ENCODE results near the gene GET4. TPM values are rescaled to one million over a fixed set of nuclear protein-coding genes. Genes with fewer than 3 reads are reported as not detected.

The GET4 gene
- total RNA-seq, 4 donors from 2014 or later: 6.1 to 39.4 (median 26.7) TPM

GRCh38 chr7:900331-901040 is 24.1 kb downstream of the GET4 start:
- Histone ChIP-seq H3K4me3 (no peak overlapping the region), H3K27ac (no peak overlapping the region), H3K36me3 (no peaks in the 10 kb centered on the region), H3K27me3 (no peaks in the 10 kb centered on the region), H3K9me3 (no peaks in the 10 kb centered on the region), H3K4me1 (peaks cover 0 to 13% of the 10 kb centered on the region in 2 donors)
- no peak for TF ChIP-seq CTCF (IDR thresholded peaks at IDR 0.05)
- no peak for TF ChIP-seq POLR2A (IDR thresholded peaks at IDR 0.05)
- intact Hi-C loops (cut with DNase I; ENCODE audit: low total_unique reads): no loop called here
- no peak for DNase-seq

DNA sequence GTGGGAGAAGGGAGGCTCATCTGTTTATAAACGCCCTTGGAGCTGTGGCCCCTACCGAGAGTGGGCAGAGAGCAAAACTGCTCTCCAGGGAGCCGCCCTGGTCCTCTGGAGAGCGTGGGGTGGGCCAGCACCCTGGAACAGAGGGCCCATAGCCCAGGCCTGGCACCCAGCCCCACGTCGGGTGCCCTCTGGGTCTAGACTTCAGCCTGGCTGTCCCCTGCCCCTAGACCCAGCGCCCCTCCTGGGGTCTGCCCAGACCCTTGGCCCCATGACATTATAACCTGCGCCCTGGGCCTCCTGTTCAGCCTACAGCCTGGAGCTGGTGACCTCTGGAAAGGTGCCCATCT is 24.7 kb downstream of the GET4 start:
- Histone ChIP-seq H3K9me3 (no peaks in the 10 kb centered on the region), H3K27me3 (no peaks in the 10 kb centered on the region), H3K4me3 (no peak overlapping the region), H3K36me3 (no peaks in the 10 kb centered on the region), H3K27ac (no peak overlapping the region), H3K4me1 (peaks cover 0 to 13% of the 10 kb centered on the region in 2 donors)
- intact Hi-C loops (cut with DNase I; ENCODE audit: low total_unique reads): no loop called here
- DNase-seq: no peak
- TF ChIP-seq CTCF (IDR thresholded peaks at IDR 0.05) (no peak), POLR2A (IDR thresholded peaks at IDR 0.05) (no peak)

GRCh38 chr7:901388-902154 is 25.2 kb downstream of the GET4 start:
- Histone ChIP-seq H3K36me3 (no peaks in the 10 kb centered on the region), H3K9me3 (no peaks in the 10 kb centered on the region), H3K27me3 (no peaks in the 10 kb centered on the region), H3K27ac (no peak overlapping the region), H3K4me3 (no peak overlapping the region), H3K4me1 (peaks cover 0 to 13% of the 10 kb centered on the region in 2 donors)
- intact Hi-C loops (cut with DNase I; ENCODE audit: low total_unique reads): no loop called here
- DNase-seq: peak; percentile 43 to 56
- TF ChIP-seq POLR2A (IDR thresholded peaks at IDR 0.05) (no peak), CTCF (IDR thresholded peaks at IDR 0.05) (no peak)

GRCh38 chr7:902996-903395 is 26.6 kb downstream of the GET4 start:
- intact Hi-C loops (cut with DNase I; ENCODE audit: low total_unique reads): no loop called here
- Histone ChIP-seq H3K4me1 (peaks cover 0 to 13% of the 10 kb centered on the region in 2 donors), H3K27me3 (no peaks in the 10 kb centered on the region), H3K27ac (no peak overlapping the region), H3K36me3 (no peaks in the 10 kb centered on the region), H3K4me3 (no peak overlapping the region), H3K9me3 (no peaks in the 10 kb centered on the region)
- TF ChIP-seq CTCF (IDR thresholded peaks at IDR 0.05) (no peak), POLR2A (IDR thresholded peaks at IDR 0.05) (no peak)
- DNase-seq: no peak
